ENCODE data around the gene BCAS3.

Gene BCAS3

DNA sequence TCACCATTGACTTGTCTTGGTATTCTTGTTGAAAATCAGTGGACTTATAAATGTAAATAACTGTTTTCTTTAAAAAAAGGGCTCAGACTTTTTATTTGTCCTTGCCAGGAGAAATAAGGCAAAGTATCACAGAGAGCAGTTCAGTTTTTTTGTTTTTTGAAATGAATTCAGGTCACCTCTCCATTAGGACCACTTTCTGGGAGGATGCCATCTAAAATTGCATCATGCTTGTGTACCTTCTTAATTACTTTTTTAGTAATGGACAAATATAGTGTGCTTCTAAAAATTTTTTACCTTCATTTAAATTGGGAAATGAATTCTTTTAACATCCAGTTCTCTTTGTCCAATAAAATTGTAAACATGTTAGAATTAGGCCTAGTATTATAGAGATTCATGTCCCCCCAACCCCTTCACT is 210.0 kb downstream of the BCAS3 start:
- TF ChIP-seq, protein P1, sequence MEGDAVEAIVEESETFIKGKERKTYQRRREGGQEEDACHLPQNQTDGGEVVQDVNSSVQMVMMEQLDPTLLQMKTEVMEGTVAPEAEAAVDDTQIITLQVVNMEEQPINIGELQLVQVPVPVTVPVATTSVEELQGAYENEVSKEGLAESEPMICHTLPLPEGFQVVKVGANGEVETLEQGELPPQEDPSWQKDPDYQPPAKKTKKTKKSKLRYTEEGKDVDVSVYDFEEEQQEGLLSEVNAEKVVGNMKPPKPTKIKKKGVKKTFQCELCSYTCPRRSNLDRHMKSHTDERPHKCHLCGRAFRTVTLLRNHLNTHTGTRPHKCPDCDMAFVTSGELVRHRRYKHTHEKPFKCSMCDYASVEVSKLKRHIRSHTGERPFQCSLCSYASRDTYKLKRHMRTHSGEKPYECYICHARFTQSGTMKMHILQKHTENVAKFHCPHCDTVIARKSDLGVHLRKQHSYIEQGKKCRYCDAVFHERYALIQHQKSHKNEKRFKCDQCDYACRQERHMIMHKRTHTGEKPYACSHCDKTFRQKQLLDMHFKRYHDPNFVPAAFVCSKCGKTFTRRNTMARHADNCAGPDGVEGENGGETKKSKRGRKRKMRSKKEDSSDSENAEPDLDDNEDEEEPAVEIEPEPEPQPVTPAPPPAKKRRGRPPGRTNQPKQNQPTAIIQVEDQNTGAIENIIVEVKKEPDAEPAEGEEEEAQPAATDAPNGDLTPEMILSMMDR (IDR thresholded peaks at IDR 0.05; ENCODE audit: control extremely low read depth, extremely low read depth, low read depth, missing control alignments), result no peak
- ChIA-PET CTCF (no interaction called here), POLR2A (no interaction called here)
- no peak for DNase-seq (ENCODE audit: extremely low spot score)

- TF ChIP-seq, protein P1 (IDR thresholded peaks at IDR 0.05; ENCODE audit: control extremely low read depth, extremely low read depth, low read depth, missing control alignments), result no peak
- no peak for DNase-seq (ENCODE audit: extremely low spot score)
- POLR2A ChIA-PET, result no interaction called here
- CTCF ChIA-PET, result no interaction called here
Observed at GRCh38 chr17:60888812-60889709, 211.4 kb downstream of the BCAS3 start.

- ChIA-PET POLR2A (no interaction called here), CTCF (interaction anchor here (1.5 kb wide), 1 partner anchor 9 kb away, joined by 4 read pairs; no protein-coding TSS in a partner anchor)
- TF ChIP-seq, protein P1 (IDR thresholded peaks at IDR 0.05; ENCODE audit: control extremely low read depth, extremely low read depth, low read depth, missing control alignments), result no peak
- DNase-seq (ENCODE audit: extremely low spot score), result no peak
Observed at GRCh38 chr17:60891149-60891548, 213.5 kb downstream of the BCAS3 start.

DNA sequence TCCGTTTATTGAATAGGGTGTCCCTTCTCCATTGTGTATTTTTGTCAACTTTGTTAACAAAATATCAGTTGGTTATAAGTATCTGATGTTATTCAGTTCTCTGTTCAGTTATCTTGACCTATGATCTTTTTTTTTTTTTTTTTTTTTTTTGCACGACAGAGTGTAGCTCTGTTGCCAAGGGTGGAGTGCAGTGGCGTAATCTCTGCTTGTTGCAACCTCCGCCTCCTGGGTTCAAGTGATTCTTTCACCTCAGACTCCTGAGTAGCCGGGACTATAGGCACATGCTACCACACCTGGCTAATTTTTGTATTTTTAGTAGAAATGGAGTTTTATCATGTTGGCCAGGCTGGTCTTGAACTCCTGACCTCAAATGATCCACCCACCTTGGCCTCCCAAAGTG is 215.8 kb downstream of the BCAS3 start:
- POLR2A ChIA-PET, result no interaction called here
- no peak for DNase-seq (ENCODE audit: extremely low spot score)
- CTCF ChIA-PET, result no interaction called here
- TF ChIP-seq, protein P1 (IDR thresholded peaks at IDR 0.05; ENCODE audit: control extremely low read depth, extremely low read depth, low read depth, missing control alignments), result no peak

DNA sequence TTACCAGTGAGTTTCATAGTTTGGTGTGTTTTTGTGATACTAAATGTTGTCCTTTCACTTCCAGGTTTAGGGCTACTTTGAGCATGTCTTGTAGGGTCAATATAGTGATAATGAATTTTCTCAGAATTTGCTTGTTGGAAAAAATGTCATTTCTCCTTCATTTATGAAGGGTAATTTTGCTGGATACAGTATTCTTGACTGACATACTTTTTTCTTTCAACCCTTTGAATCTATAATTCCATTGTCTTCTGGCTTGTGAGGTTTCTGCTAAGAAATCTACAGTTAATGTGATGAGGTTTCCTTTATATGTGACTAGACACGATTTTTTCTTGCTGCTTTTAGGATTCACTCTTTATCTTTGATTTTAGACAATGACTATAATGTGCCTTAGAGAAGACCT is 219.3 kb downstream of the BCAS3 start:
- ChIA-PET CTCF (no interaction called here), POLR2A (no interaction called here)
- DNase-seq (ENCODE audit: extremely low spot score), result no peak
- TF ChIP-seq, protein P1 (IDR thresholded peaks at IDR 0.05; ENCODE audit: control extremely low read depth, extremely low read depth, low read depth, missing control alignments), result no peak

DNA sequence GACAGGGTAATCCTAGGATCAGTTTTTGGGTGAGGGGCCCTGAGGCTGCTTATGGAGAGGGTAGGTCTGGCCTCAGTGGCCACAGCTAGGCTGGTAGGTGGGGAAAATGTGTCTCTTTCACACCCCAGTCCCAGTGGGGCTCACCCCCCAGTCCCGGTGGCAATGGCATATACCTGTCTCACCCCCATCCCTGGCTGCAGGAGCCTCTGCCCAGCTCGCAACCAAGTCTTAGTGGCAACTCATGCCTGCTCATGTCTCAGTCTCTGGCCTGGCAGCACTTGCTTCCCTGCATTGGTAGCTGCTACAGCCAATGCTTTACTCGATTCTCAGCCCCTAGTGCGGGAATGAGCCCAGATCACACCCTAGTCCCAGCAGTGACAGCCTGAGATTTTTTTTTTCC is 221.5 kb downstream of the BCAS3 start:
- no peak for DNase-seq (ENCODE audit: extremely low spot score)
- TF ChIP-seq, protein P1 (IDR thresholded peaks at IDR 0.05; ENCODE audit: control extremely low read depth, extremely low read depth, low read depth, missing control alignments), result no peak
- ChIA-PET POLR2A (no interaction called here), CTCF (interaction anchor here (0.9 to 1.9 kb wide), 2 partner anchors 8 to 10 kb away, joined by 3 to 4 read pairs; no protein-coding TSS in a partner anchor)
